ENCODE results near the gene RUBCN. TPM values are rescaled to one million over a fixed set of nuclear protein-coding genes. Genes with fewer than 3 reads are reported as not detected.
A peak's percentile ranks its signal among the peaks of the same experiment; 100 is the strongest.
"Not testable (repeated sequence)": the region's sequence is repeated elsewhere in the genome, so short reads cannot be mapped to it uniquely, and the experiment has no call there.

Gene RUBCN
- total RNA-seq, 1 donor from 2014 or later: 28.2 TPM

- not testable (repeated sequence) for H3K4me2 ChIP-seq (ENCODE audit: low read length); H3K27ac ChIP-seq (ENCODE audit: low read depth, low read length); H3K4me3 ChIP-seq (ENCODE audit: insufficient read depth, low read depth, low read length); FAIRE-seq; H3K79me2 ChIP-seq (ENCODE audit: insufficient read depth, low read length); DNase-seq (ENCODE audit: low read depth); H3K36me3 ChIP-seq (ENCODE audit: insufficient read depth, low read length); H3K4me1 Mint-ChIP-seq (ENCODE audit: low read depth, unreplicated experiment); H4K20me1 ChIP-seq (ENCODE audit: insufficient read depth, low read length); H3K4me3 Mint-ChIP-seq (ENCODE audit: unreplicated experiment); H2AFZ ChIP-seq (ENCODE audit: low read depth, low read length); H3K27me3 Mint-ChIP-seq (ENCODE audit: low read depth, unreplicated experiment); H3K4me1 ChIP-seq (ENCODE audit: insufficient read depth, low read length); H3K27me3 ChIP-seq (ENCODE audit: insufficient read depth, low read length); H3K9me3 ChIP-seq (ENCODE audit: insufficient read depth, low read depth, low read length); H3K9ac ChIP-seq (ENCODE audit: low read length); H3K27ac Mint-ChIP-seq (ENCODE audit: unreplicated experiment)
- peaks cover 19% of the 10 kb centered on the region for H3K9me3 Mint-ChIP-seq (ENCODE audit: unreplicated experiment)
- peaks cover 25% of the 10 kb centered on the region for H3K36me3 Mint-ChIP-seq (ENCODE audit: low read depth, unreplicated experiment)
Observed at GRCh38 chr3:197637556-197637955, 99.1 kb downstream of the RUBCN start.

GRCh38 chr3:197631989-197632388, 104.7 kb downstream of the RUBCN start:
- H3K36me3 Mint-ChIP-seq (ENCODE audit: low read depth, unreplicated experiment); H3K9me3 Mint-ChIP-seq (ENCODE audit: unreplicated experiment); H3K4me1 Mint-ChIP-seq (ENCODE audit: low read depth, unreplicated experiment); H3K4me3 ChIP-seq (ENCODE audit: insufficient read depth, low read depth, low read length); FAIRE-seq; H3K27me3 ChIP-seq (ENCODE audit: insufficient read depth, low read length); H4K20me1 ChIP-seq (ENCODE audit: insufficient read depth, low read length); H3K27me3 Mint-ChIP-seq (ENCODE audit: low read depth, unreplicated experiment); H3K79me2 ChIP-seq (ENCODE audit: insufficient read depth, low read length); H3K4me2 ChIP-seq (ENCODE audit: low read length); H3K4me3 Mint-ChIP-seq (ENCODE audit: unreplicated experiment); DNase-seq (ENCODE audit: low read depth); H2AFZ ChIP-seq (ENCODE audit: low read depth, low read length); H3K4me1 ChIP-seq (ENCODE audit: insufficient read depth, low read length); H3K27ac Mint-ChIP-seq (ENCODE audit: unreplicated experiment); H3K9me3 ChIP-seq (ENCODE audit: insufficient read depth, low read depth, low read length); H3K9ac ChIP-seq (ENCODE audit: low read length); H3K36me3 ChIP-seq (ENCODE audit: insufficient read depth, low read length); H3K27ac ChIP-seq (ENCODE audit: low read depth, low read length): not testable (repeated sequence)

GRCh38 chr3:197630766-197631165, 105.9 kb downstream of the RUBCN start:
- not testable (repeated sequence) for H3K4me2 ChIP-seq (ENCODE audit: low read length); H3K27ac ChIP-seq (ENCODE audit: low read depth, low read length); H3K79me2 ChIP-seq (ENCODE audit: insufficient read depth, low read length); H3K27me3 ChIP-seq (ENCODE audit: insufficient read depth, low read length); H3K4me1 Mint-ChIP-seq (ENCODE audit: low read depth, unreplicated experiment); H2AFZ ChIP-seq (ENCODE audit: low read depth, low read length); H3K36me3 Mint-ChIP-seq (ENCODE audit: low read depth, unreplicated experiment); H3K9me3 Mint-ChIP-seq (ENCODE audit: unreplicated experiment); H3K27me3 Mint-ChIP-seq (ENCODE audit: low read depth, unreplicated experiment); H3K4me1 ChIP-seq (ENCODE audit: insufficient read depth, low read length); H3K36me3 ChIP-seq (ENCODE audit: insufficient read depth, low read length); H3K9ac ChIP-seq (ENCODE audit: low read length); H3K4me3 Mint-ChIP-seq (ENCODE audit: unreplicated experiment); H4K20me1 ChIP-seq (ENCODE audit: insufficient read depth, low read length); FAIRE-seq; H3K27ac Mint-ChIP-seq (ENCODE audit: unreplicated experiment); DNase-seq (ENCODE audit: low read depth); H3K9me3 ChIP-seq (ENCODE audit: insufficient read depth, low read depth, low read length); H3K4me3 ChIP-seq (ENCODE audit: insufficient read depth, low read depth, low read length)

- DNase-seq (ENCODE audit: low read depth); H3K9me3 ChIP-seq (ENCODE audit: insufficient read depth, low read depth, low read length); H3K4me3 ChIP-seq (ENCODE audit: insufficient read depth, low read depth, low read length); H2AFZ ChIP-seq (ENCODE audit: low read depth, low read length); FAIRE-seq; H3K9ac ChIP-seq (ENCODE audit: low read length); H3K79me2 ChIP-seq (ENCODE audit: insufficient read depth, low read length); H3K36me3 ChIP-seq (ENCODE audit: insufficient read depth, low read length); H3K9me3 Mint-ChIP-seq (ENCODE audit: unreplicated experiment); H3K4me1 Mint-ChIP-seq (ENCODE audit: low read depth, unreplicated experiment); H3K27me3 Mint-ChIP-seq (ENCODE audit: low read depth, unreplicated experiment); H3K27me3 ChIP-seq (ENCODE audit: insufficient read depth, low read length); H3K4me2 ChIP-seq (ENCODE audit: low read length); H3K4me1 ChIP-seq (ENCODE audit: insufficient read depth, low read length); H3K27ac Mint-ChIP-seq (ENCODE audit: unreplicated experiment); H3K27ac ChIP-seq (ENCODE audit: low read depth, low read length); H3K4me3 Mint-ChIP-seq (ENCODE audit: unreplicated experiment); H3K36me3 Mint-ChIP-seq (ENCODE audit: low read depth, unreplicated experiment); H4K20me1 ChIP-seq (ENCODE audit: insufficient read depth, low read length): not testable (repeated sequence)
Observed at GRCh38 chr3:197629286-197629685, 107.4 kb downstream of the RUBCN start.

- not testable (repeated sequence) for H4K20me1 ChIP-seq (ENCODE audit: insufficient read depth, low read length); H3K36me3 Mint-ChIP-seq (ENCODE audit: low read depth, unreplicated experiment); H3K9me3 Mint-ChIP-seq (ENCODE audit: unreplicated experiment); H3K27me3 Mint-ChIP-seq (ENCODE audit: low read depth, unreplicated experiment); H3K4me1 ChIP-seq (ENCODE audit: insufficient read depth, low read length); FAIRE-seq; H3K4me1 Mint-ChIP-seq (ENCODE audit: low read depth, unreplicated experiment); H3K36me3 ChIP-seq (ENCODE audit: insufficient read depth, low read length); H3K27ac Mint-ChIP-seq (ENCODE audit: unreplicated experiment); H3K27ac ChIP-seq (ENCODE audit: low read depth, low read length); H3K9me3 ChIP-seq (ENCODE audit: insufficient read depth, low read depth, low read length); H3K27me3 ChIP-seq (ENCODE audit: insufficient read depth, low read length)
- H3K4me3 Mint-ChIP-seq (ENCODE audit: unreplicated experiment): peak overlapping the region; percentile 85
- H3K9ac ChIP-seq (ENCODE audit: low read length): peak overlapping the region; percentile 86
- peak; percentile 12 for DNase-seq (ENCODE audit: low read depth)
- peaks cover 12% of the 10 kb centered on the region for H3K79me2 ChIP-seq (ENCODE audit: insufficient read depth, low read length)
- peak overlapping the region; percentile 80 for H2AFZ ChIP-seq (ENCODE audit: low read depth, low read length)
- H3K4me2 ChIP-seq (ENCODE audit: low read length): peak overlapping the region; percentile 80
- peak overlapping the region; percentile 71 for H3K4me3 ChIP-seq (ENCODE audit: insufficient read depth, low read depth, low read length)
Observed at GRCh38 chr3:197627772-197628523, 108.8 kb downstream of the RUBCN start.

GRCh38 chr3:197627158-197627771, 109.4 kb downstream of the RUBCN start:
- peak overlapping the region; percentile 71 for H3K4me3 ChIP-seq (ENCODE audit: insufficient read depth, low read depth, low read length)
- not testable (repeated sequence) for H3K27me3 ChIP-seq (ENCODE audit: insufficient read depth, low read length); H3K27ac ChIP-seq (ENCODE audit: low read depth, low read length); H3K36me3 Mint-ChIP-seq (ENCODE audit: low read depth, unreplicated experiment); H3K4me1 Mint-ChIP-seq (ENCODE audit: low read depth, unreplicated experiment); H3K9me3 ChIP-seq (ENCODE audit: insufficient read depth, low read depth, low read length); H3K27me3 Mint-ChIP-seq (ENCODE audit: low read depth, unreplicated experiment); H3K36me3 ChIP-seq (ENCODE audit: insufficient read depth, low read length); H3K9me3 Mint-ChIP-seq (ENCODE audit: unreplicated experiment); DNase-seq (ENCODE audit: low read depth); FAIRE-seq; H4K20me1 ChIP-seq (ENCODE audit: insufficient read depth, low read length); H3K4me1 ChIP-seq (ENCODE audit: insufficient read depth, low read length)
- Mint-ChIP-seq H3K27ac (ENCODE audit: unreplicated experiment) (peak overlapping the region; percentile 62), H3K4me3 (ENCODE audit: unreplicated experiment) (peak overlapping the region; percentile 91)
- H3K9ac ChIP-seq (ENCODE audit: low read length): peak overlapping the region; percentile 86
- peak overlapping the region; percentile 80 for H2AFZ ChIP-seq (ENCODE audit: low read depth, low read length)
- peak overlapping the region; percentile 80 for H3K4me2 ChIP-seq (ENCODE audit: low read length)
- H3K79me2 ChIP-seq (ENCODE audit: insufficient read depth, low read length): peaks cover 12% of the 10 kb centered on the region

All from astrocyte (in vitro differentiated cells and primary cell).